Muscle of leg (tissue), 11 donors: ENCODE results near the gene ABTB1. TPM values are rescaled to one million over a fixed set of nuclear protein-coding genes. Genes with fewer than 3 reads are reported as not detected.
"Not testable (repeated sequence)": the region's sequence is repeated elsewhere in the genome, so short reads cannot be mapped to it uniquely, and the experiment has no call there.

ENCODE experiments used
- DNase-seq: peaks from one replicate; pipeline ENCODE4 v3.0.0; 2013
- H3K27ac ChIP-seq: one replicate; pipeline ENCODE4 v1.5.1; 2013; ENCODE audit warnings: mild to moderate bottlenecking, low read length, control low read depth
- H3K27me3 ChIP-seq: one replicate; pipeline ENCODE4 v1.6.1; 2013; ENCODE audit warnings: low read length; ENCODE audit not compliant: control insufficient read depth, insufficient read depth
- H3K36me3 ChIP-seq: one replicate; pipeline ENCODE4 v1.6.1; 2013; ENCODE audit warnings: low read length; ENCODE audit not compliant: control insufficient read depth, insufficient read depth
- H3K4me1 ChIP-seq: one replicate; pipeline ENCODE4 v1.6.1; 2013; ENCODE audit warnings: low read length; ENCODE audit not compliant: control insufficient read depth, insufficient read depth
- H3K4me3 ChIP-seq: one replicate; pipeline ENCODE4 v1.5.1; 2013; ENCODE audit warnings: low read length, control low read depth
- H3K9me3 ChIP-seq: replicated peaks from 2 replicates; pipeline ENCODE4 v1.6.1; 2013; ENCODE audit warnings: low read depth, low read length; ENCODE audit not compliant: control insufficient read depth
- WGBS: methylation state at CpG from one replicate; pipeline ENCODE4 v1.1.5; 2013; ENCODE audit warnings: missing lambda C conversion rate; ENCODE audit not compliant: insufficient coverage; 5-methylcytosine and 5-hydroxymethylcytosine counted together
- polyA plus RNA-seq, 8 donors: library from polyadenylated mRNA; unstranded; fragments of 120-200 nt; gene quantifications; one replicate each; pipeline versions ENCODE4 v1.2.1 to v1.2.3, GENCODE V29; 2013; ENCODE audit warnings: inconsistent platforms in 1 of 8, low replicate concordance in 1 of 8; ENCODE audit not compliant: insufficient read length in 8 of 8, insufficient read depth in 1 of 8
- total RNA-seq: library from RNA; stranded (reverse); fragments of 120-200 nt; gene quantifications from one replicate; pipeline ENCODE4 v1.2.4, GENCODE V29; 2013

ABTB1 gene
- total and polyA plus RNA-seq, 9 donors: 5.1 to 19.6 (median 13.7) TPM

DNA sequence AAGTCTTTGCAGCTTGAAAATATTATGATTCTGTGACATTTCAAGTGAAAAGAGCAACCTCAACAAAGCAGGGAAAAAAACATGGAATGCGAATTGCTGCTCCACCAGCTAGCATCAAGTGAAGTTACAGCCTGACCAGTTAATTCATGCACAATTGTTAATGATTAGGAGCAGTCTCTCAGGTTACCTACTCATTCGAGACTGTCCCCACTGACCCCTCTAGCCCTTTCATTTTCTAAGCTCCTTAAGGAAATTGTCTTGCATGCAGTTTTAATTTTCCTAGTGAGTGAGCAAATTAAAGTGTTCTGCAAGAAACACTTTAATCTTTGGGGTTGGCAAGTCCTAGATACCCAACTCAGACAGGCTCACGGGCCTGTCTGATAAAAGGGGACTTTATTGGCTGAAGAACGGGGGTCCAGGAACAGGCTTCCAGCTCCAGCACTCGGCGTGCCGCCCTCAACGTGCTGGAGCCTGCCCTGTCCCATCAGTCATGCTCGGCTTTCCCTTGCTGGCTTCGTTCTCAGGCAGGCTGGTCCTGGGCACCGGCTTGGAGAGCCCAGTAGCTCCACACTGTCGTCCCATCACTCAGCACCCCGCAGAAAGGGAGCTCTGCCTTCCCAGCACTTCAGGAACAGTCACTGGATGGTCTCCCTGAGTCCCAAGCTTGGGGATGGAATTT is 25.4 kb upstream of the ABTB1 start:
- Histone ChIP-seq H3K27me3 (no peaks in the 10 kb centered on the region), H3K27ac (no peak overlapping the region), H3K36me3 (no peaks in the 10 kb centered on the region), H3K4me3 (no peak overlapping the region), H3K4me1 (peaks cover 2% of the 10 kb centered on the region), H3K9me3 (no peaks in the 10 kb centered on the region)
- 73% methylated on average over 11 of the region's 13 CpGs for WGBS
- DNase-seq: no peak

DNA sequence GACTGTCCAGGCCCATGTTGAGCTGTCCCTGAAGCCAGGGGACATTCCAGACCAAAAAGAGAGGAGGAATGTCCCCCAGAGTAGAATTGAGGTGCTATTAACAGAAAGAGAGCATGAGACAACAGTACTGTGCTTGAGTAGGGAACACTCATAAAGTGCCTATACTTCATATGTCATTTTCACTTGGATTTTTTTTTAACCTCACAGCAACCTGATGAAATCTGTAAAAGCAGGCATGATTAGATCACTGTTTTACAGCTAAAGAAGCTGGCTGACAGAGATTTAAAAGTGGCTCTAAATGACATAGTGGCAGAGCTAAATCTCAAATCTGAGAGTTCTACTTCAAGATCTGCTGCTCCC is 24.9 kb upstream of the ABTB1 start:
- DNase-seq: no peak
- peaks cover 4% of the 10 kb centered on the region for H3K4me1 ChIP-seq
- no peak overlapping the region for H3K27ac ChIP-seq
- H3K9me3 ChIP-seq: no peaks in the 10 kb centered on the region
- H3K36me3 ChIP-seq: no peaks in the 10 kb centered on the region
- no peaks in the 10 kb centered on the region for H3K27me3 ChIP-seq
- H3K4me3 ChIP-seq: no peak overlapping the region

DNA sequence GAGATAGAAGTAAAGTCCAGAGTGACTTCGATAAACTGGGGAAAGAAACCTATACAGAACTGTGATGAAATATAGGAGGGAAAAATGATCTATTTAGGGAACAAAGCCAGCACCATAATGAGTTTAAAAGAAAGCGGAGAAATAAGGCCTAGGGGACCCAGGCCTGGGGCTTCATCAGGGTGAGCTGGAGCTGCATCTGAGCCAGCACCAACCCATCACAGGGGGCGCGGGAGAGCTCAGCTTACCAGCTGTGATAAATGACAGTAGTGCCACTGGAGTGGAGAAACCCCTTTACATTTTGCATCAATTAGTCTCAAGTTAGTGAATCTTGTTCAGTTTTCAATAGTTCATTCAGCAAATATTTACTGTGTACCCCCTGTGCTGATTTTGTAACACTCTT is 22.5 kb upstream of the ABTB1 start:
- WGBS: 54% methylated on average over 2 of the region's 4 CpGs
- H3K36me3 ChIP-seq: no peaks in the 10 kb centered on the region

DNA sequence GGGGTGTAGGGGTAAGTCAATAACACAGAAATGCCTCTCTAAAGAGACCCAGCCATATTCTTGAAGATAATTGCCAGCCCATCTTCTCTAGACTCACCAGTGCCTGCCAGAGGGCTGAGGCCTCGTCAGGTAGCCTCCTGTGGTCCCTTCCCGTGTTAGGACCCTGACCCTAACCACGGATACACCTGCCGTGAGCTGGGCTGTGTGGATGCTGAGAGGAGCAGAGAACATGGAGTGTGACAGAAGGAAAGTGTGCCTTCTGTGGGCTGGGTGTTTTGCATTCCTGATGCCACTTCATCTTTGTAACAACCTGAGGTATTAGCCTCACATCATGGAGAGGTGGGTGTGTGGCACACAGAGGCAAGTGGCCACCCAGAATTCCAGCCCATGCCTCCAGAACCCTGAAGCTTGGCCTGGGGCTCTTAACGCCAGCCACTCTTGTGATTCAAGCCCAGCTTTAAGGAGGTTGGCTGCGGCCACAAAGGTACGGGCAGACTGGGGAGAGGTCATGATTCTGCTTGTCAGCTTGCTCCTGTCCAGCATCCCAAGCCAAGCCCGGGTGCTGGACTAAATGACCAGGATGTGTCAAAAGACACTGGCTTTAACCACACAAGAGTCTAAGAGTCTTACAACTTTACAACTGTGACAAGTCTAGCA is 21.1 kb upstream of the ABTB1 start:
- no peaks in the 10 kb centered on the region for H3K36me3 ChIP-seq
- H3K4me3 ChIP-seq: no peak overlapping the region
- H3K27ac ChIP-seq: no peak overlapping the region
- no peak for DNase-seq
- H3K4me1 ChIP-seq: peaks cover 7% of the 10 kb centered on the region
- no peaks in the 10 kb centered on the region for H3K27me3 ChIP-seq
- H3K9me3 ChIP-seq: no peaks in the 10 kb centered on the region
- 84% methylated on average over 8 of the region's 8 CpGs for WGBS

More for the DNA sequence above, 22.5 kb upstream of the ABTB1 start:
- H3K4me3 ChIP-seq: no peak overlapping the region
- H3K27ac ChIP-seq: no peak overlapping the region
- no peaks in the 10 kb centered on the region for H3K27me3 ChIP-seq
- no peak for DNase-seq
- peaks cover 5% of the 10 kb centered on the region for H3K4me1 ChIP-seq
- no peaks in the 10 kb centered on the region for H3K9me3 ChIP-seq

DNA sequence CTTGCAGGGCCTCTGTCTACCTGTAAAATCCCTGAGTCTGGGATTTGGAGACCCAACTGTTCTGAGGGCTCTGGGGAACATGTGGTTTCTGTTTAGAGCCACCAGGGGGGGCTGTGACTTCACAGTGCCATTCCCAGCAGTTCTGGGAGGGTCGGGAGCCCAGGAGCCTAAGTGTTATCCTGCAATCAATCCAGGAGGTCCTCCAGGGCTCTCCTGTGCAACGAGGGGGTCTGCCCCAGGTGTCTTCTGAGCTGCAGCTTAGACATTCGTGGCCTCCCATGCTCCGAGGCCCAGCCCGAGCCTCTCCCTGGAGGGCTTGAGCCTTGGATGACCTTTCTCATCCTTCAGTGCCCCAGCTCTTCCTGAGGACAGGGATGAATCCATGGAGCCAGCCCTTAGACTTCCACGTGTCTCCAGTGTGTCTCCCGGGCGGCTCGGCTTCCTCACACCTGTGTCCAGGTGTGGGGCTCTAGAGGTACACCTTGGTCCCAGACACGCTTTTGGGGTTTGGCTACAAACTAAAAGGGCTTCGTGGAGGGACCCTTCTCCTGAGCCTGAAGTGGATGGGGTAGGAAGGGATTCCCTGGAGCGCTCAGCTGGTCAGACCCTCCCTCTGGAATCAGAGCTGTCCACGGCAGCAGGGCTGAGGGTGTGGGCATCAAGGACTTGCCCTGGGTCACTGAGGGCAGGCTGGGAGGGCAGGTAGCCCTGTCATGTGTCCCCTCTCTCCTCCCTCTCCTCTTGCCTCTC is 20.3 kb upstream of the ABTB1 start:
- no peaks in the 10 kb centered on the region for H3K27me3 ChIP-seq
- H3K27ac ChIP-seq: no peak overlapping the region
- H3K4me3 ChIP-seq: no peak overlapping the region
- peak; percentile 75 for DNase-seq
- H3K36me3 ChIP-seq: no peaks in the 10 kb centered on the region
- 52% methylated on average over 10 of the region's 13 CpGs for WGBS
- no peaks in the 10 kb centered on the region for H3K9me3 ChIP-seq
- H3K4me1 ChIP-seq: peaks cover 7% of the 10 kb centered on the region

DNA sequence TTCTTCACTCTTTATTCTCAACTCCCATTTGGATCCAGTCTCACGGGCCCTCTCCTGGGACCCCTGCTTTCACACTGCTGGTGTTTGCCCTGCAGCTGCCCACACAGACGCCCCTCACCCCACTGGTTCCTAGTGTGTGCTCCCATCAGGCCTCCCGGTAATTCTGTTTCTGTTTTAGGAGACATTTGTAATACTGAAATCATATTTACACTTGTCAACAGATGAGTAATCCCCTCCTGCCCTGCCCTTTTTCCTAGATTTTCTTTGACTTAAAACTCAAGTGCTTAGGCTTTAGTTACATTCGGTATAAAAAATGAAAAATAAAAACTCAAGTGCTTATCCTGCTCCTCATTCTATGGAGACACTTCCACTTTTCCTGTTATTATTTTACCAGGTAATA is 18.4 kb upstream of the ABTB1 start:
- Histone ChIP-seq H3K9me3 (no peaks in the 10 kb centered on the region), H3K4me1 (peaks cover 7% of the 10 kb centered on the region), H3K36me3 (no peaks in the 10 kb centered on the region), H3K4me3 (no peak overlapping the region), H3K27me3 (no peaks in the 10 kb centered on the region), H3K27ac (no peak overlapping the region)
- DNase-seq: no peak
- 68% methylated on average over 3 of the region's 4 CpGs for WGBS

DNA sequence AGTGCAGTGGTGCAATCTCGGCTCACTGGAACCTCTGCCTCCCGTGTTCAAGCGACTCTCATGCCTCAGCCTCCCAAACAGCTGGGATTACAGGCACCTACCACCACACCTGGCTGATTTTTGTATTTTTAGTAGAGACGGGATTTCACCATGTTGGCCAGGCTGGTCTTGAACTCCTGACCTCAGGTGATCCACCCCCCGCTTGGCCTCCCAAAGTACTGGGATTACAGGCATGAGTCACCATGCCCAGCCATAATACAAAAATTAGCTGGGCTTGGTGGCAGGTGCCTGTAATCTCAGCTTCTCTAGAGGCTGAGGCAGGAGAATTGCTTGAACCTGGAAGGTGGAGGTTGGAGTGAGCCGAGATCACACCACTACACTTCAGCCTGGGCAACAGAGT is 17.8 kb upstream of the ABTB1 start:
- H3K4me3 ChIP-seq, H3K4me1 ChIP-seq, H3K36me3 ChIP-seq, H3K9me3 ChIP-seq, H3K27ac ChIP-seq, H3K27me3 ChIP-seq, DNase-seq: not testable (repeated sequence)
- WGBS: no CpG with 5 or more reads among the region's 6 CpGs

DNA sequence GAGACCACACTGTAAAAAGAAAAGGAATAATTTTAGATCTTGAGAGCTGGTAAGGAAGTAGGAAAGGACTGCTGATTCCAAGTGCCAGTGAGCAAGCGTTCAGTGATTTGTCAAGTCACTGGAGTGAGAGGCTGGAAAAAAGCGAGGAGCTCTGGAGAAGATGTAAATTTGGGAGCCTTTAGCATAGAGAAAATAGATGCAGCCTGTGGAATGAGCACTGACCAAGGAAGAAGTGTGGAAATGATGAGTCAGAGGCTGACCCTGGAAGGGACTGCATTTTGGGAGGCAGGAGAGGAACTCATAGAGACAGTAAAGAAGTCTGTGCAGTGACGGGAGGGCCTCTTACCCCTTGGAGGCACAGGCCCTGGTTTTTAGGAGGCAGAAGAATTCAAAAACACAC is 17.1 kb upstream of the ABTB1 start:
- DNase-seq: peak; percentile 78
- 52% methylated on average over 3 of the region's 3 CpGs for WGBS
- Histone ChIP-seq H3K4me1 (peaks cover 9% of the 10 kb centered on the region), H3K36me3 (no peaks in the 10 kb centered on the region), H3K27me3 (no peaks in the 10 kb centered on the region), H3K27ac (peak overlapping the region; percentile 6), H3K9me3 (no peaks in the 10 kb centered on the region), H3K4me3 (no peak overlapping the region)

DNA sequence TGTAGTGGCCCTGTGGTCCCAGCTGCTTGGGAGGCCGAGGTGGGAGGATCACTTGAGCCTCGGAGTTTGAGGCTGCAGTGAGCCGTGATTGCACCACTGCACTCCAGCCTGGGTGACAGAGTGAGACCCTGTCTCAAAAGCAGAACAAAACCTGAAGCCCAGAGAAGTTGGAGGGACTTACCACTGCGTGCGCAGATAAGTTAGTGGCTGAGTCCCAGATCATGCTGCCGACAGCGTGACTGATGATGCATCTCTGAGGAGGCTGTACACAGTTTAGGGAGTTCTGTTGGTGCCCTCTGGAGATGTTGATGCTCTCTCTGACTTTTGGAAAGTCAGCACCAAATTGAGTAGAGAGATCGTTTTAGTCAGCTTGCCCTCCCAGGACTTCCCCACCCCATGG is 15.8 kb upstream of the ABTB1 start:
- no peaks in the 10 kb centered on the region for H3K9me3 ChIP-seq
- DNase-seq: no peak
- no peaks in the 10 kb centered on the region for H3K27me3 ChIP-seq
- no peak overlapping the region for H3K4me3 ChIP-seq
- H3K36me3 ChIP-seq: no peaks in the 10 kb centered on the region
- peaks cover 9% of the 10 kb centered on the region for H3K4me1 ChIP-seq
- 86% methylated on average over 5 of the region's 8 CpGs for WGBS
- no peak overlapping the region for H3K27ac ChIP-seq

DNA sequence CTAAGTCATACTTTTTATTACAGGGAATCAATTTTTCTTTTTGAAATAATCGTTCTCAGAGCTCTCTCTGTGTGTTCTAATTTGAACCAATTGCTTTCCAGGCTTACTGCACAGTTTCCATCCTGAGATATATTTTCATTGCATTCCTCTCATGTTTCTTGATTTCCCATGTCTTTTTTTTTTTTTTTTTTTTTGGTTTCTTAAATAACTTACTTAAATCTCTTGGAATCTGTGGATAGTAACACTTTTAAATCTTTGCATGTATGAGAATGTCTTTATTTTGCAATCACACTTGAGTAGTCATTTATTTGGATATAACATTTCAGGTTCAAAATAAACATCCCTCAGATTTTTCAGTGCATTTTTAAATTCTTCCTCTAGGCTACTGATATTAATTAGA is 14.5 kb upstream of the ABTB1 start:
- peaks cover 5% of the 10 kb centered on the region for H3K4me1 ChIP-seq
- no CpG with 5 or more reads among the region's 1 CpG for WGBS
- no peak for DNase-seq
- no peaks in the 10 kb centered on the region for H3K27me3 ChIP-seq
- H3K4me3 ChIP-seq: no peak overlapping the region
- H3K27ac ChIP-seq: no peak overlapping the region
- H3K36me3 ChIP-seq: no peaks in the 10 kb centered on the region
- no peaks in the 10 kb centered on the region for H3K9me3 ChIP-seq
